Left ventricle myocardium inferior (tissue), 1 donor: ENCODE data around the gene TTC6. TPM values are rescaled to one million over a fixed set of nuclear protein-coding genes. Genes with fewer than 3 reads are reported as not detected.

ENCODE experiments used
- DNase-seq: peaks from one replicate; pipeline ENCODE4 v3.0.0-alpha.2; 2020
- H3K27ac ChIP-seq: fragments of 200-600 bp; replicated peaks from 2 replicates; pipeline ENCODE4 v1.8.0; 2021
- H3K27me3 ChIP-seq: fragments of 200-600 bp; 2 replicates; pipeline ENCODE4 v1.8.0; 2021; ENCODE audit warnings: low read depth
- H3K36me3 ChIP-seq: fragments of 200-600 bp; 2 replicates; pipeline ENCODE4 v1.8.0; 2021
- H3K4me1 ChIP-seq: fragments of 200-600 bp; 2 replicates; pipeline ENCODE4 v1.8.0; 2021
- H3K4me3 ChIP-seq: fragments of 200-600 bp; 2 replicates; pipeline ENCODE4 v1.8.0; 2021; ENCODE audit warnings: mild to moderate bottlenecking, moderate library complexity
- H3K9me3 ChIP-seq: fragments of 200-600 bp; replicated peaks from 2 replicates; pipeline ENCODE4 v1.8.0; 2021
- intact Hi-C: fragments of 100-400 bp; cut with micrococcal nuclease; formaldehyde crosslinking; loops from one replicate; pipeline ENCODE4 v1.11.0; 2022
- total RNA-seq: library from RNA; stranded (reverse); fragmentation: NEBNext Ultra II Directional; extraction: Animal tissue kit (Norgen Biotek cat#: 25700); gene quantifications from one replicate; pipeline ENCODE4 v1.2.1, GENCODE V29; 2021
- TF ChIP-seq, protein P1 (sequence below): fragments of 200-600 bp; IDR thresholded peaks from 2 replicates; pipeline ENCODE4 v1.8.0; 2021; ENCODE audit warnings: antibody characterized with exemption, mild to moderate bottlenecking, borderline replicate concordance
- donor health status: DM: no; HTN: yes; CAD: no; lungs with severe emphysema.

Gene TTC6
- total RNA-seq, 1 donor from 2014 or later: not detected

DNA sequence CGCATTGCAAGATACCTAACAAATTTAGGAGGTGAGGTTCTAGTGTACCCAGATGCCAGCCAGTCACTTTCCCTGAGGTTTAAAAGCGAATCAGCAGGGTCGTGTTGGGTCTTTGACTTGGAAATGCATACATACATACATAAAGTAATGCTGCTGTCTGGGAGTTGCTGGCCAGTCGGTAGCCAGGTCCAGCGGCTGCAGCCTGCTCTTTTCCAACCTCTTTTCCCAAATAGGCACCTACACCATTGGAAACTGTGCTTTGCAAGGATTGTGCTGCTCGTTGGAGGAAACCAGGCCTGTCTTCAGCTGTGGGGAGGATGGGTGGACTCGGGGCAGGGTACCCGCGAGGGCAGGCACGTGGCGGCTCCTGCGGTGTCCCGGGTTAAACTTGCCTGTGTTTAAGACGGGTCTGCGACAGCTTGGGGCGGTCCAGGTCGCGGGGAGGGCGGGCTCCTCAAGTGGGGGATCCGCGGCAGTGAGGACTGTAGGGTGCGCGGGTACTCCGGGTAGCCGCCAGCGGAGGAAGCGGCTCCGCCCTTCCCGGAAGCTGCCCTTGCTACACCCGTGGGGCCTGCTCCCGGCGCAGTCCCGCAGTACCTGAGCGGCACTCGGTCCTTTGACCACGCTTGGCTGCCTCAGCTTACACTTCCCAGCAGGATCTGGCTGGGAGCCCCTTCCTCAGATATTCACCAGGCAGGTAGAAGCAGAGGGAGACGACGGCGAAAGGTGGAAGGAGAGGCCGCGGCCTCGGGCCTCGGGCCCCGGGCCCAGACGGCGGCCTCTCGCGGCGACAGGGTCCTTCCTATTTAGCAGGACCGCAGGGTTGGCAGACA lies 2.7 kb downstream of the TTC6 start:
- DNase-seq: no peak
- no peaks in the 10 kb centered on the region for H3K9me3 ChIP-seq
- H3K4me1 ChIP-seq: peaks cover 49% of the 10 kb centered on the region
- H3K36me3 ChIP-seq: no peaks in the 10 kb centered on the region
- H3K27me3 ChIP-seq: peaks cover 100% of the 10 kb centered on the region
- peak overlapping the region; percentile 43 for H3K4me3 ChIP-seq
- TF ChIP-seq, protein P1, sequence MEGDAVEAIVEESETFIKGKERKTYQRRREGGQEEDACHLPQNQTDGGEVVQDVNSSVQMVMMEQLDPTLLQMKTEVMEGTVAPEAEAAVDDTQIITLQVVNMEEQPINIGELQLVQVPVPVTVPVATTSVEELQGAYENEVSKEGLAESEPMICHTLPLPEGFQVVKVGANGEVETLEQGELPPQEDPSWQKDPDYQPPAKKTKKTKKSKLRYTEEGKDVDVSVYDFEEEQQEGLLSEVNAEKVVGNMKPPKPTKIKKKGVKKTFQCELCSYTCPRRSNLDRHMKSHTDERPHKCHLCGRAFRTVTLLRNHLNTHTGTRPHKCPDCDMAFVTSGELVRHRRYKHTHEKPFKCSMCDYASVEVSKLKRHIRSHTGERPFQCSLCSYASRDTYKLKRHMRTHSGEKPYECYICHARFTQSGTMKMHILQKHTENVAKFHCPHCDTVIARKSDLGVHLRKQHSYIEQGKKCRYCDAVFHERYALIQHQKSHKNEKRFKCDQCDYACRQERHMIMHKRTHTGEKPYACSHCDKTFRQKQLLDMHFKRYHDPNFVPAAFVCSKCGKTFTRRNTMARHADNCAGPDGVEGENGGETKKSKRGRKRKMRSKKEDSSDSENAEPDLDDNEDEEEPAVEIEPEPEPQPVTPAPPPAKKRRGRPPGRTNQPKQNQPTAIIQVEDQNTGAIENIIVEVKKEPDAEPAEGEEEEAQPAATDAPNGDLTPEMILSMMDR: no peak
- no peak overlapping the region for H3K27ac ChIP-seq
- intact Hi-C loops: no loop called here

DNA sequence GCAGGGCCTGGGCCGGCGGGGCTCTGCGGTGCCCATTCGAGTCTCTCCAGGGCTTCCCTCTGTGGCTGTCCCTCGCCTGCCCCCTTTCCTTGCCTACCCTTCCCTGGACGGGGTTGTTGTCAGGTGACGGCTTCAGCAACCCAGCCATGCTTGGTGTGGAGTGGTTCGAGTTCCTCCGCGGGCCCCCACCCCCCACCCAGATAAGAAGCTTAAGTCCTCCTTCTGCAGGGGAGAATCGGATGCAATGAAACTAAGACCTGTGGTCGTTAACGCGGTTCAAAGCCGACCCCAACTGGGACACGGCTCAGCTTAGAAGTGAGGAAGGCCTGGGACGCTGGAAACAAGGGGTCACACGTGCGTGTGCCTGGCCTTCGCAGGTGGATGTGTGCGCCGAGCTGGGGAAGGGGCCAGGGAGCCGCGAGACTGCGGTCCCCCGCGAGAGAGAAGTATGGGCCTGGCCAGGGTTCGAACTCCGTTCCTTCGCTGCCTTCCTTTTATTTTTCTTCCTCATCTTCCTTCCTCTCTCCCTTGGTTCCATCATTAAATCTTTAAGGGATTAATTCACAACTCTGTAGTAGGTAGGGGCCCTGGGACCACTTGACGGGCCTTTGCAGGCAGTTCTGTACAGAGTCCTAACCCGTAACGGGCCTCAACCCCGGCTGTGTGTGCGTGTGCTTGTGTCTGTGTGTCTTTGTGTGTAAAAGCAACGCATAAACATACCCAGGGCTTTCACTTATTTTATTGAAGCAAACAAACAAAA lies 3.5 kb downstream of the TTC6 start:
- Histone ChIP-seq H3K27me3 (peaks cover 100% of the 10 kb centered on the region), H3K27ac (no peak overlapping the region), H3K4me1 (peaks cover 47% of the 10 kb centered on the region), H3K36me3 (no peaks in the 10 kb centered on the region), H3K9me3 (no peaks in the 10 kb centered on the region), H3K4me3 (peak overlapping the region; percentile 43)
- intact Hi-C loops: no loop called here
- TF ChIP-seq, protein P1: no peak
- DNase-seq: no peak

DNA sequence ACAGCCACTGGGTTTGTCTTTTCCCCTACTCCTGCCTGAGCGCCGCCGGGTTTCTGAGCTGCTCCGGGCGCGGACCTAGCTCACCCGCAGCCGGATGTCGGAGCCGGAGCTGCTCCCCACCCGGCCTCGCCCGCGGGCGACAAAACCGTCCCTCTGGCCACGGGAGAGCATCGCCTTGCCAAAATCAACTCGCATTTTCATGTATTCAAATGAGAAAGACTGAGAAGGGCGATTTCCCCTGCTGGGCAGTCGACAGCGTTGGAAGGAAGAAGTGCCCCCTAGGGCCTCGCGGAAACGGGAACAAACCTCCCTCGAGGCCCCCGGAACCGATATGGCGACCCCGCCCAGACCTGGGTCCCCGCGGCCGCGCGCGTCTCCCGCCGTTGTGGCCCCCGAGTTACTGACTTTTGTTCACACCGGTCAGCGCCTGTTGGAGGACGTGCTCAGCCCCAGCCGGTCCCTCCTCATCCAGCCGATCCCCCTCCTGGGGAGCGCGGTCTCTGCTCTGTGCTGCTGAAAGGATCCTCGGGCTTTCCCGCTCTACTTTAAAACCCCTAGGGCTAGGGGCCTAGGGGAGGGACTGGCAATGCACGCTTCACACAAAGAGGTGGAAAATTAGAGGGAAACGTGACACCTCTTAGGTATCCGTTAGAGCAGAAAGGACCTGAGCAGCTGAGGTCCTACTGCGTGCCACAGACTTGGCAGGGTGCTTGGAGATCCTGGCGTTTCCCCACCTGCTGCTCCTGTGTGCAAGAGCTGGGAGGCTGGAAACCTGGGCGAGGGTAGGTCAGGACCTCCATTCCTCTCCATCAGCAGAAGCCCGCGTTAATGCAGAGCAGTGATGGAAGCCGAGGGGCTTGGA lies 4.3 kb downstream of the TTC6 start:
- H3K27me3 ChIP-seq: peaks cover 100% of the 10 kb centered on the region
- no peaks in the 10 kb centered on the region for H3K36me3 ChIP-seq
- H3K4me3 ChIP-seq: peak overlapping the region; percentile 42
- intact Hi-C loops: no loop called here
- H3K4me1 ChIP-seq: peaks cover 39% of the 10 kb centered on the region
- no peak for DNase-seq
- H3K9me3 ChIP-seq: no peaks in the 10 kb centered on the region
- TF ChIP-seq, protein P1: no peak
- H3K27ac ChIP-seq: no peak overlapping the region

DNA sequence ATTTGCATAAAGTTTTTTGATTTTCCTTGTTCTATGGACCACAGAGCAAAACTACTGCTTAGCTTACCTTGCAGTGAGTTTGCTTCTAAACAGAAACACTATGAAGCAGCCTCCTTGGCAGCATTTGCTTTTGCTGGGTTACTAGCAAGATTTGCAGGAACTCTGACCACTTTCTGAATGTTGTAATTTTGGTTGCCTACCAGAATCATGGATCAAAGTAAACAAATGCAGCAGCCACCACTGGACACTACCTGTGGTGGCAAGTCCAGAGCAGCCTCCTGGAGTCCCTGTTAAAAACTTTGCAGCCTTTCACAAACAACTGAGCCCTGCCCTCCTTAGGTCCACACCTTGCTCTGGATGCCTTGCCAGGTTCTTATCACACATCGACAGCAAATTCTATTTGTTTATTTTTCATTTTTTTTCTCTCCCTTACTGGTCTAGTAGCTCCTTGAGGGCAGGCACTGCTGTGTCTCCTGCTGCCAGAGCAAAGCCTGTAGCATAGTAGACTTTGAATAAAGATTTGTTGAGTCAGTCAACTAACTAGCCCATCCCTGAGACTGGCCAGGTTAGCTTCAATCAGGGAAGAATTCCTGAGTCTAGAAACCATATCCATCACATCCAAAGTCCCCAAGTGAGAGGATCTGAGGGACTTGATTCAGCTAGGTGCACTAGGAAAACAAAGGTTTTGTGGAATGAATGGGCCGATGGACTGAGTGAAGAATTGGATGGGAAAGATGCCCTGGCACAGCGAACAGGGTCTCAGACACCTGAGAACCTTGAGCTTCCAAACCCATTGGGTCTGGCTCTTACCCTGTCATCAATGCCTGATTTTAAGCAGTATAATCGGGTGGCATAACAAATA lies 5.7 kb downstream of the TTC6 start:
- DNase-seq: no peak
- TF ChIP-seq, protein P1: no peak
- Histone ChIP-seq H3K36me3 (no peaks in the 10 kb centered on the region), H3K27me3 (peaks cover 100% of the 10 kb centered on the region), H3K4me1 (peaks cover 27% of the 10 kb centered on the region), H3K4me3 (no peak overlapping the region), H3K9me3 (no peaks in the 10 kb centered on the region), H3K27ac (no peak overlapping the region)
- intact Hi-C loops: no loop called here
